ENCODE data around the gene ZCCHC7. TPM values are rescaled to one million over a fixed set of nuclear protein-coding genes. Genes with fewer than 3 reads are reported as not detected.
"Not testable (repeated sequence)": the region's sequence is repeated elsewhere in the genome, so short reads cannot be mapped to it uniquely, and the experiment has no call there.

The ZCCHC7 gene
- total and polyA plus RNA-seq, 2 of the 8 experiments (the other 6 are each of a cell fraction or from before 2014, with no cell fraction given): 12.2 to 27.5 TPM

GRCh38 chr9:37081507-37081906 lies 38.9 kb upstream of the ZCCHC7 start:
- H4K5ac ChIP-seq (ENCODE audit: insufficient read length, low read depth, low read length); H3K4me3 ChIP-seq (ENCODE audit: extremely low read depth in 1 of 4, insufficient read depth in 2 of 4, low read depth in 3 of 4, low read length in 4 of 4); CTCF ChIA-PET (ENCODE audit: partially characterized antibody); POLR2A ChIA-PET (ENCODE audit: partially characterized antibody); H2AK5ac ChIP-seq (ENCODE audit: low read depth, low read length); H3K4me1 ChIP-seq (replicated peaks in 1 of 4; ENCODE audit: control insufficient read depth in 3 of 4, insufficient read depth in 4 of 4, low read length in 3 of 4); H3K23me2 ChIP-seq (ENCODE audit: low read depth, low read length); H4K91ac ChIP-seq (replicated peaks; ENCODE audit: insufficient read length, low read length); DNase-seq (ENCODE audit: low read depth in 1 of 2, low spot score in 2 of 2); H3K4me2 ChIP-seq (ENCODE audit: insufficient read depth in 1 of 2, low read depth in 2 of 2, low read length in 2 of 2); H2BK15ac ChIP-seq (ENCODE audit: low read length); H2BK120ac ChIP-seq (replicated peaks; ENCODE audit: low read depth, low read length); H3K9me3 ChIP-seq (ENCODE audit: insufficient read depth in 2 of 2, low read depth in 1 of 2, low read length in 1 of 2); FAIRE-seq; H3K27ac ChIP-seq (ENCODE audit: low read depth, low read length); H3K18ac ChIP-seq (ENCODE audit: extremely low read depth, low read length); H3K4ac ChIP-seq (replicated peaks; ENCODE audit: insufficient read length, low read depth, low read length); H3K23ac ChIP-seq (ENCODE audit: insufficient read length); H2BK20ac ChIP-seq (ENCODE audit: low read length); H3K79me1 ChIP-seq (ENCODE audit: low read depth, low read length); H3K36me3 ChIP-seq (ENCODE audit: control insufficient read depth in 2 of 4, insufficient read depth in 4 of 4, low read length in 3 of 4); H3K9ac ChIP-seq (replicated peaks in 1 of 4; ENCODE audit: extremely low read depth in 1 of 4, low read depth in 3 of 4, low read length in 3 of 4); H3K56ac ChIP-seq (replicated peaks; ENCODE audit: insufficient read length, low read depth, low read length); H2BK5ac ChIP-seq (ENCODE audit: low read depth, low read length); H2AFZ ChIP-seq (ENCODE audit: low read length); H4K20me1 ChIP-seq (replicated peaks in 1 of 2; ENCODE audit: control insufficient read depth in 1 of 2, insufficient read depth in 2 of 2, low read length in 2 of 2); H3K14ac ChIP-seq (ENCODE audit: insufficient read length); H4K8ac ChIP-seq (ENCODE audit: extremely low read depth, insufficient read depth, low read length); H2BK12ac ChIP-seq (ENCODE audit: low read depth, low read length): not testable (repeated sequence)
- Histone ChIP-seq H3K27me3 (replicated peaks in 1 of 4; ENCODE audit: control insufficient read depth in 3 of 4, extremely low read depth in 1 of 4, insufficient read depth in 3 of 4, low read length in 3 of 4) (peaks cover 2 to 10% (median 9%) of the 10 kb centered on the region in 4 experiments; a peak in 6 of 7 replicates), H3K79me2 (ENCODE audit: control insufficient read depth in 1 of 2, insufficient read depth in 2 of 2, low read length in 2 of 2) (peaks cover 0 to 39% of the 10 kb centered on the region in 2 experiments; a peak in 2 of 4 replicates)
- WGBS, 2 experiments (ENCODE audit: extremely low coverage in 1 of 2, insufficient coverage in 1 of 2, insufficient read length in 1 of 2, insufficient replicate concordance in 2 of 2, low coverage in 1 of 2, low lambda C conversion rate in 2 of 2, missing lambda C conversion rate in 1 of 2): 91% methylated on average over 20 of the region's 20 CpGs; no CpG with 5 or more reads in 1 of the 2 experiments
